Neural cell (in vitro differentiated cells): Measurements from ENCODE around the gene SH3GL2.

Experiments
- CTCF ChIP-seq: fragments of 450-650 bp; IDR thresholded peaks from 2 replicates; pipeline ENCODE4 v1.5.1; 2014; ENCODE audit warnings: antibody characterized with exemption, mild to moderate bottlenecking, moderate library complexity; ENCODE audit not compliant: poor library complexity, severe bottlenecking
- EP300 ChIP-seq: fragments of 450-650 bp; conservative IDR thresholded peaks from 2 replicates; pipeline ENCODE4 v1.6.1; 2014; ENCODE audit warnings: antibody characterized with exemption, mild to moderate bottlenecking, moderate library complexity; ENCODE audit not compliant: poor library complexity, severe bottlenecking
- EZH2 ChIP-seq: fragments of 200-600, 300-800 bp; shearing (Covaris generic), sonication (generic); IDR thresholded peaks from 2 replicates; pipeline ENCODE4 v1.6.1; 2014; ENCODE audit warnings: antibody characterized with exemption, low read length, borderline replicate concordance, mild to moderate bottlenecking; ENCODE audit not compliant: insufficient read depth, poor library complexity, severe bottlenecking
- MXI1 ChIP-seq: fragments of 450-650 bp; conservative IDR thresholded peaks from 2 replicates; pipeline ENCODE4 v1.6.1; 2014; ENCODE audit warnings: antibody characterized with exemption, mild to moderate bottlenecking; ENCODE audit not compliant: poor library complexity, severe bottlenecking
- POLR2AphosphoS5 ChIP-seq: IDR thresholded peaks from 2 replicates; pipeline ENCODE4 v1.6.1; 2012
- RAD21 ChIP-seq: fragments of 450-650 bp; conservative IDR thresholded peaks from 2 replicates; pipeline ENCODE4 v1.6.1; 2014; ENCODE audit warnings: antibody characterized with exemption, mild to moderate bottlenecking, moderate library complexity
- REST ChIP-seq: IDR thresholded peaks from 2 replicates; pipeline ENCODE4 v1.6.1; 2012; ENCODE audit warnings: borderline replicate concordance
- SMC3 ChIP-seq: fragments of 450-650 bp; conservative IDR thresholded peaks from 2 replicates; pipeline ENCODE4 v1.6.1; 2014; ENCODE audit warnings: antibody characterized with exemption, mild to moderate bottlenecking, moderate library complexity; ENCODE audit not compliant: poor library complexity
- TAF1 ChIP-seq: IDR thresholded peaks from 2 replicates; pipeline ENCODE4 v1.6.1; 2012; ENCODE audit warnings: low read depth

- TF ChIP-seq POLR2AphosphoS5: no peak
- no peak for TF ChIP-seq CTCF
- no peak for TF ChIP-seq EZH2
- no peak for TF ChIP-seq EP300
- no peak for TF ChIP-seq REST
- TF ChIP-seq SMC3: no peak
- no peak for TF ChIP-seq TAF1
- no peak for TF ChIP-seq MXI1
- TF ChIP-seq RAD21: no peak
These were observed 33.1 kb downstream of the SH3GL2 start for GRCh38 chr9:17611917-17612316.
